Measurements from ENCODE around the gene POLR3C.

Gene POLR3C

DNA sequence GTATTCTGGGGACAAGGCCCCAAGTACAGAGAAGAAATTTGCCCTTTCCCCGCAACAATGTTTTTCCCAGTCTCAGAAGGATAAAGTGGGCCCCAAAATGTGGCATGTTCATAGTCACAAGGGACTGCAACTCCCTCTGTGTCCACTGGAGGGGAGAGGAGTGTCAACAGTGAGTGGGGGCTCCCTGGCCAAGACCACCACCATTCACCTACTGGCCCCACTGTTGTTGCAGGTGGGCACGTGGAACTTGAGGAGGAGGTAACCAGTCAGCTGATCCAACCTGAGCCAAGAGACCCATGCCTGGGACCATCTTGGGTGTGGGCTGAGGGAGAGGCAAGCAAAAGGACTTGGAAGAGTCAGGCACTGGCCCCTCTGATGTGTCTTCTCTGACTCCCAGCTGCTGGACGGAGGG, 22.2 kb downstream of the POLR3C start:
- H3K27ac ChIP-seq (ENCODE audit: insufficient read depth, low read length, poor library complexity, severe bottlenecking), result peak overlapping the region; percentile 43
- no peaks in the 10 kb centered on the region for H3K9me3 ChIP-seq (ENCODE audit: control insufficient read depth, low read length)
- H3K4me1 ChIP-seq (ENCODE audit: control insufficient read depth, insufficient read depth, low read length, poor library complexity, severe bottlenecking), result peaks cover 6% of the 10 kb centered on the region
- peak overlapping the region; percentile 82 for H3K4me3 ChIP-seq (ENCODE audit: insufficient read depth, low read depth, low read length, poor library complexity, severe bottlenecking)
- no peaks in the 10 kb centered on the region for H3K27me3 ChIP-seq (replicated peaks; ENCODE audit: control insufficient read depth, insufficient read depth, low read length, poor library complexity, severe bottlenecking)
- no peak for DNase-seq
- H3K36me3 ChIP-seq (ENCODE audit: control insufficient read depth, insufficient read depth, low read length), result peaks cover 27% of the 10 kb centered on the region

GRCh38 chr1:145847827-145848226, 23.8 kb downstream of the POLR3C start:
- Histone ChIP-seq H3K27ac (ENCODE audit: insufficient read depth, low read length, poor library complexity, severe bottlenecking) (no peak overlapping the region), H3K4me1 (ENCODE audit: control insufficient read depth, insufficient read depth, low read length, poor library complexity, severe bottlenecking) (peaks cover 6% of the 10 kb centered on the region), H3K27me3 (replicated peaks; ENCODE audit: control insufficient read depth, insufficient read depth, low read length, poor library complexity, severe bottlenecking) (no peaks in the 10 kb centered on the region), H3K36me3 (ENCODE audit: control insufficient read depth, insufficient read depth, low read length) (peaks cover 21% of the 10 kb centered on the region), H3K9me3 (ENCODE audit: control insufficient read depth, low read length) (no peaks in the 10 kb centered on the region), H3K4me3 (ENCODE audit: insufficient read depth, low read depth, low read length, poor library complexity, severe bottlenecking) (no peak overlapping the region)
- no peak for DNase-seq

- Histone ChIP-seq H3K27ac (ENCODE audit: insufficient read depth, low read length, poor library complexity, severe bottlenecking) (no peak overlapping the region), H3K4me3 (ENCODE audit: insufficient read depth, low read depth, low read length, poor library complexity, severe bottlenecking) (no peak overlapping the region)
Measured at GRCh38 chr1:145849356-145850160, 25.6 kb downstream of the POLR3C start.

DNA sequence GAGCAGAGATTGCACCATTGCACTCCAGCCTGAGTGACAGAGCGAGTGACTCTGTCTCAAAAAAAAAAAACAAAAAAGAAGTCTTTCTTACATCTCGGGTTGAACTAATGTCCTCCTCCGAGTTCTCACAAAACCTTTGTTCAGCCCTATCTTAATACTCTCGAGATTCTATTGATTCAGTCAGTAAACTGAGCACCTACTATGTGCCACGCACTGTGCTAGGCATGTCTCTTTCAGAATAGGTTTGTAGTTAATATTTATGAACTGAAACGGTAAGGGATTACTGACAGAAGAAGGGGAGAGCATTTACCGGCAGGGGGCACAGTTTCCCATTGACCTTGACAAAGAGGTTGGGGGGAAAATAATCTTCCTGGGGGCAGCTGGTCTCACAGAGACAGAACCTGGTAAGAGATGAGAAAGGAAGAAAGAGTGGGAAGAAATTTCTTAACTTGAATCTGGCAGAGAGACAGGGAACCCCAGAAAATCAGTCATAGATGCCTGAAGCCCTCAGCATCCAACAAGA, 31.5 kb downstream of the POLR3C start:
- Histone ChIP-seq H3K4me1 (ENCODE audit: control insufficient read depth, insufficient read depth, low read length, poor library complexity, severe bottlenecking) (peaks cover 8% of the 10 kb centered on the region), H3K4me3 (ENCODE audit: insufficient read depth, low read depth, low read length, poor library complexity, severe bottlenecking) (no peak overlapping the region), H3K9me3 (ENCODE audit: control insufficient read depth, low read length) (no peaks in the 10 kb centered on the region), H3K27ac (ENCODE audit: insufficient read depth, low read length, poor library complexity, severe bottlenecking) (no peak overlapping the region), H3K27me3 (replicated peaks; ENCODE audit: control insufficient read depth, insufficient read depth, low read length, poor library complexity, severe bottlenecking) (no peaks in the 10 kb centered on the region), H3K36me3 (ENCODE audit: control insufficient read depth, insufficient read depth, low read length) (peaks cover 22% of the 10 kb centered on the region)
- no peak for DNase-seq

More at GRCh38 chr1:145849356-145850160, 25.6 kb downstream of the POLR3C start:
- Histone ChIP-seq H3K36me3 (ENCODE audit: control insufficient read depth, insufficient read depth, low read length) (peaks cover 31% of the 10 kb centered on the region), H3K27me3 (replicated peaks; ENCODE audit: control insufficient read depth, insufficient read depth, low read length, poor library complexity, severe bottlenecking) (no peaks in the 10 kb centered on the region), H3K9me3 (ENCODE audit: control insufficient read depth, low read length) (no peaks in the 10 kb centered on the region), H3K4me1 (ENCODE audit: control insufficient read depth, insufficient read depth, low read length, poor library complexity, severe bottlenecking) (peaks cover 6% of the 10 kb centered on the region)
- no peak for DNase-seq

GRCh38 chr1:145857170-145857569, 33.2 kb downstream of the POLR3C start:
- H3K27ac ChIP-seq (ENCODE audit: insufficient read depth, low read length, poor library complexity, severe bottlenecking), result no peak overlapping the region
- peaks cover 8% of the 10 kb centered on the region for H3K4me1 ChIP-seq (ENCODE audit: control insufficient read depth, insufficient read depth, low read length, poor library complexity, severe bottlenecking)
- H3K4me3 ChIP-seq (ENCODE audit: insufficient read depth, low read depth, low read length, poor library complexity, severe bottlenecking), result no peak overlapping the region
- H3K36me3 ChIP-seq (ENCODE audit: control insufficient read depth, insufficient read depth, low read length), result peaks cover 22% of the 10 kb centered on the region
- DNase-seq, result no peak
- H3K27me3 ChIP-seq (replicated peaks; ENCODE audit: control insufficient read depth, insufficient read depth, low read length, poor library complexity, severe bottlenecking), result no peaks in the 10 kb centered on the region
- no peaks in the 10 kb centered on the region for H3K9me3 ChIP-seq (ENCODE audit: control insufficient read depth, low read length)

- Histone ChIP-seq H3K9me3 (ENCODE audit: control insufficient read depth, low read length) (no peaks in the 10 kb centered on the region), H3K36me3 (ENCODE audit: control insufficient read depth, insufficient read depth, low read length) (peaks cover 14% of the 10 kb centered on the region), H3K4me3 (ENCODE audit: insufficient read depth, low read depth, low read length, poor library complexity, severe bottlenecking) (peak overlapping the region; percentile 99), H3K27ac (ENCODE audit: insufficient read depth, low read length, poor library complexity, severe bottlenecking) (peak overlapping the region; percentile 78), H3K27me3 (replicated peaks; ENCODE audit: control insufficient read depth, insufficient read depth, low read length, poor library complexity, severe bottlenecking) (no peaks in the 10 kb centered on the region), H3K4me1 (ENCODE audit: control insufficient read depth, insufficient read depth, low read length, poor library complexity, severe bottlenecking) (peaks cover 8% of the 10 kb centered on the region)
- DNase-seq, result peak; percentile 39 to 63 (median 57)
Measured at GRCh38 chr1:145858238-145858900, 34.4 kb downstream of the POLR3C start.

DNA sequence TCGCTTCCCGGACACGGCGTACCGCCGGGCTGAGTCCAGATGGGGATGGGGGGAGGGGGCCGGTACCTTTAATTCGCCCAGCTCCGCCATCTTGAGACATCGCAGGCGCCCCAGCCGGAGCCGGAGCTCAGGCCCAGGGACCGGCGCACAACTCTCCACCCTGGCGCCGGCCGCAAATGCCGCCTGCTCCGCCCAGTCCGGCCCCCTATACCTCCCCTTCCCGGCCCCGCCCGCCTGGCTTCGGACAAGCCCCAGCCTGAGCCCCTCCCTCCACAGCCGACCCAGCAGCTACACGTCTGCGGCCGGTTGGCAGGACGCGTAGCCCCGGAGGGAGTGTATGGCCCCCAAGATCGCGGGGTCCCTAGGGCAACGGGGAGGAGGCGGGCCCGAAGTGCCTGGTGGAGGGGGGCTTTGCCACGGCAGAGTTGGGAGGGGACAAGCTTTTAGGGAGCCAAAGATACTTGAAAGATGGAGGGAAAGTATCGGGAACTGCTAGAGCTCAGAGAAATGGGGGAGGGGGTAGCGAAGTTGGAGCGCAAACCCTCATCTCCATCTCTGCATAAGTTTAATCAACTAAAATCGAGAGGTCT, 35.0 kb downstream of the POLR3C start, which contains the start of gene PIAS3:
Gene PIAS3 (minus strand): TSS at position 181 of the 590 bp plus-strand sequence. CDS start 91 bp downstream, at position 90.
- H3K36me3 ChIP-seq (ENCODE audit: control insufficient read depth, insufficient read depth, low read length), result peaks cover 9% of the 10 kb centered on the region
- H3K27ac ChIP-seq (ENCODE audit: insufficient read depth, low read length, poor library complexity, severe bottlenecking), result peak within 1 kb of the TSS; percentile 78
- peak within 1 kb of the TSS; percentile 99 for H3K4me3 ChIP-seq (ENCODE audit: insufficient read depth, low read depth, low read length, poor library complexity, severe bottlenecking)
- H3K27me3 ChIP-seq (replicated peaks; ENCODE audit: control insufficient read depth, insufficient read depth, low read length, poor library complexity, severe bottlenecking), result no peaks in the 10 kb centered on the region
- no peaks in the 10 kb centered on the region for H3K9me3 ChIP-seq (ENCODE audit: control insufficient read depth, low read length)
- peaks cover 8% of the 10 kb centered on the region for H3K4me1 ChIP-seq (ENCODE audit: control insufficient read depth, insufficient read depth, low read length, poor library complexity, severe bottlenecking)
- peak; percentile 62 to 77 (median 75) for DNase-seq

GRCh38 chr1:145859491-145860023, 35.6 kb downstream of the POLR3C start:
- peak overlapping the region; percentile 78 for H3K27ac ChIP-seq (ENCODE audit: insufficient read depth, low read length, poor library complexity, severe bottlenecking)
- peak; percentile 48 to 73 (median 62) for DNase-seq

DNA sequence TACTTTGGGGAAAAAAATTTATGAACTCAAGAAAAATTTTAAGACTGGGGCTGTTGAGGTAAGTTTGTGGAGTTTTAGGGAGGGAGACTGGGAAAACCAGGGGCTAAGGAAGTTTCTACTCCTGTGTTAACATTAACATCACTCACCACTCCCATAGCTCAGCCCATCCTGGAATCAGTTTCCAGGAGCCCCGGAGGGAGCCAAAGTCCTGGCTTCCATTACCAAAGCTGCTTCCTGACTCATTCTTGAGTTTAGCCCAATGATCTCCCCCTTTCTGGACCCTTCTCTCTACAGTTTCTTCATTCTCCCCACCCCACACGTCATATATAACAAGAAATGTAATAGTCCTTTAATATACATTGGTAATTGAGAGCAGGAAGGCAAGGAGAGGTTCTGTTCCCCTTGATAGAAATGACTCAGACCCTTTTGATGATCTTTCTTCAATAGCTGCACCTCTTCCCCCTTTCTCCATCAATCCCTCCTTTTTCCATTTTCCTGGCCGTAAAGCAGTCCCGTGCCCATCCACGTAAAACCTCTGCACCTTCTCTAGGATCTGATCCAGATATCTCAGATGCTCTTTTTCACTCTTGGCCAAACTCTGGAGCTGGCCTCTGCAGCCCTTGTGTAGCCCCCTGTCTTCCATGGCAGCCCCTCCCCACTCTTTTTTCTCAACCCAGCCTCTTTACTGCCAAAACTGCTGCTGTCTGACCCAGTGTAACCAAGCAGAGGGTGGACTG, 39.5 kb downstream of the POLR3C start:
- H3K4me1 ChIP-seq (ENCODE audit: control insufficient read depth, insufficient read depth, low read length, poor library complexity, severe bottlenecking), result no peaks in the 10 kb centered on the region
- no peaks in the 10 kb centered on the region for H3K9me3 ChIP-seq (ENCODE audit: control insufficient read depth, low read length)
- H3K36me3 ChIP-seq (ENCODE audit: control insufficient read depth, insufficient read depth, low read length), result no peaks in the 10 kb centered on the region
- H3K27ac ChIP-seq (ENCODE audit: insufficient read depth, low read length, poor library complexity, severe bottlenecking), result no peak overlapping the region
- H3K27me3 ChIP-seq (replicated peaks; ENCODE audit: control insufficient read depth, insufficient read depth, low read length, poor library complexity, severe bottlenecking), result no peaks in the 10 kb centered on the region
- no peak overlapping the region for H3K4me3 ChIP-seq (ENCODE audit: insufficient read depth, low read depth, low read length, poor library complexity, severe bottlenecking)
- DNase-seq, result no peak

More at GRCh38 chr1:145859491-145860023, 35.6 kb downstream of the POLR3C start:
- Histone ChIP-seq H3K4me3 (ENCODE audit: insufficient read depth, low read depth, low read length, poor library complexity, severe bottlenecking) (peak overlapping the region; percentile 99), H3K36me3 (ENCODE audit: control insufficient read depth, insufficient read depth, low read length) (peaks cover 6% of the 10 kb centered on the region), H3K4me1 (ENCODE audit: control insufficient read depth, insufficient read depth, low read length, poor library complexity, severe bottlenecking) (peaks cover 8% of the 10 kb centered on the region), H3K9me3 (ENCODE audit: control insufficient read depth, low read length) (no peaks in the 10 kb centered on the region), H3K27me3 (replicated peaks; ENCODE audit: control insufficient read depth, insufficient read depth, low read length, poor library complexity, severe bottlenecking) (no peaks in the 10 kb centered on the region)
